HG03060 (cell line): ENCODE measurements around the gene SPINK7.

Experiments used
- ATAC-seq: cut with Tn5 transposase; IDR thresholded peaks from one replicate; pipeline ENCODE4 v1.9.1; 2021; ENCODE audit warnings: low read depth, moderate number of reproducible peaks; ENCODE audit not compliant: unreplicated experiment

SPINK7 gene

DNA sequence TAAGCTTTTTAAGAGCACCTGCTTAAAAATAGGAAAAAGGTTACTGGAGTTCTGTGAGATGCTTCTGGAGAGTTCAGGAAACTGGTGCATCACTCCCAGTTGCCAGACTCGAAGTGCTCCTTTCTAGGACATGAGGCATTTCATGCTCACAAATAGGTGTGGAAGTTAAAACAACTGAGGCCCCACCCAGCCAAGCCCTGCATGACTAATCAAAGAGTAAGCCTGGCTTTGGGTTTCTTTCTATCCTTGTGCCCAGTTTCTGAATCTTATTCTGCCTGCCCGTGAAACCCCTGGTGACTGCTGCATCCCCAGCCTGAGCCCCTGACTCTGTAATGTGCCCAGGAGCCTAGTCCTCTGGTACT, 30.8 kb downstream of the SPINK7 start:
- ATAC-seq, result no peak

DNA sequence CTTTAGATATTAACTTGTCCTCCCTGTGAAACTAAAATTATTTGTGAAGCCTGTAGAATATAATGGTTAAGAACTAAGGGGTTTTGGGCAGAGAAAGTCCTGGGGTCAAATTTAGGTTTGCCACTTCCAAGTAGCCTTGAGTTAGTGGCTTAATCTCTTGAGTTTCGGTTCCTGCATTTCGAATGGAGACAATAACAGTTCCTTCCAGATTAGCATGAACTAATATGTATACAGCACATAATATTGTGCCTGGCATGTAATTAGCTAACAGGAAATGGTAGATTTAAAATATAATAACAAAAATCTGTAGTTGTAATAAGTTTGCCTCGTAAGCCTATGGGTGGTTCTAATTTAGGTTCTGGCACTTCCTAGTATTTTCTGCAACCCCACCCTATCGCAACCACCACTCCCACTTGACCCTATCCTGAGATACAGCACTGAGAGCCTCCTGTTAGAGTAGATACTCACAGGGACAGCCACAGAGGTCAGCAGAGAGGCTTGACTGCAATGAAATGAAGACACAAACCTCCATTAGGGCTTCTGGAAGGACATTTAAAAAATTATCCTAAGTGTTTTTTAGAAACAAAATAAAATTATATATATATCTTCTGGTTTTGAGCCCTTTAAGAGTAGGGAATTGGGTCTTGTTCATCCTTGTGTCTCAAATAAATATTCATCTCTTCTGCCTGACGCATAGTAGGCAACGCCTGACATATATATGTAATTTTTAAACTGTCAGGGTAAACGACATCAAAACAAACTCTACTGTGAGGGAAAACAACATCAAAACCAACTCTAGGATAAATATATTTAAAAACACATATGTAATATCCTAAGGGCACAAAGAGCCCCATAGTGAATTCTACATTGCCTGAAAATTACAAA, 31.6 kb downstream of the SPINK7 start:
- ATAC-seq, result no peak

DNA sequence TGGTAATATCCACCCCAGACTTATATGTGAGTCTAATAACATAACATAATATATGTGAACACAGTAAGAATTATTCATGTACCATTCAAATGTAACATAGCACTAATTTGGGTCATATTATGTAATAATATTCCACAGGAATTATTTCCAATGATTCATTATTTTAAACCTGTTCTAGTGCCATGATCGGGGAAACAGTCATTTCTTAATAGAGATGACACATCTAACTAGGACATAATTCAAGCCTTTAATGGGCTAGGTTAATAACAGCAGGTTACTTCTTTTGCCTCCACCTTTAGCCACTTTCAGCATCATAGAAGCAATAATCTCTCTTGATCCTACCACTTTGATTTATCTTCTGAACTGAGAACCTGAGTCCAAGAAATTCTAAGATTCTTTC, 35.5 kb downstream of the SPINK7 start:
- ATAC-seq, result no peak

DNA sequence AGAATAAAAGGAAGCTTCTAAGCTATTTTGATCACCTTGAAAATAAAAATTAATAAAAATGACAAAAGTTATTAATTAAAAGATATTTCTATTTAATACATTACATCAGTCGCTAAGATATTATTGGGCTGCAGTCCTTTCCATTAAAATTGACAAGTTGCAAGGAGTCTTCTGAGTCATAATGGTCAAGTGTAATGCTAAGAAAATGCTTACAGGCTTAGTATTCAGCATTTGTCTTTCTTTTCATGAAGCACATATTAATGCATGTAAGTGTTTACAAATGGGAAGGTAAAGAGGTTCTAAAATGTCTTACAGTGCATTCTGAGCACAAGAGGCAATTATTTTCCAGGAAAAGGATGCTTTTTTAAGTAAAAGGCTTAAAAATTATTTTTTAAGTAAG, 40.5 kb downstream of the SPINK7 start:
- ATAC-seq, result no peak

DNA sequence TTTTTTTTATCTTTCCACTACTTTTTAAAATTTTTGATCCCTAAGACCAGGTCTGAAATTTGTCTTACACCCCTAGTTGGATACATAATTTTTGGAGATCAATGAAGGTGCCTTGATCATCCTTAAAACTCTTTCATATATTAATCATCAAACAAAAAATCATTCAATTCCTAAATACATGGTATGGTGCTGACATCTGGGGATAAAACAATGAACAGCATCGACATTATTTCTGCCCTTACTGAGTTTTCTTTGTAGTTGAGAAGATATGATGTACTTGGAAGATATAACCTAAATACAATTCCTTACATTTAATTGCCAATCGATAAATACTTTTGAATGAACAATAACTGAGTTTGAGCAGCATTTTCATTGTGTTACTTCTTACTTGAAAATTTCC, 41.4 kb downstream of the SPINK7 start:
- no peak for ATAC-seq

DNA sequence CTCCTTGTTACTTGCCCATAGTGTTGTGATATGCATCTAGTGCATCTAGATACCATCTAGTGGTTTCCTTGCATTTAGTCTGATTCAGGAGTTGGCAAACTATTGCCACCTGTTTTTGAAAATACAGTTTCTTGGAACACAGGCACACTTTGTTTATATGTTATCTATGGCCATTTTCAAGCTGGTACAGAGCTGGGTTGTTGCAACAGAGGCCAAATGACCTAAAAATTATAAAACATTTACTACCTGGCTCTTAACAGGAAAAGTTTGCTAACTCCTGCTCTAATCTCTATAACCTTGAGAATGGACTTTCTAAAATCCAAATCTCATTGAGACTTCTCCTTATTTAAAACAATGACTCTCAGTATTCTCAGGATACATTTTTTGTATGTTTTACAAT, 52.1 kb downstream of the SPINK7 start:
- ATAC-seq, result no peak
